NCI-H1105 (cell line): ENCODE data around the gene TTLL6.
A peak's percentile ranks its signal among the peaks of the same experiment; 100 is the strongest.
"Not testable (repeated sequence)": the region's sequence is repeated elsewhere in the genome, so short reads cannot be mapped to it uniquely, and the experiment has no call there.

Experiments used
- DNase-seq: peaks from one replicate; lab custom pipeline; 2025; lab: John Stamatoyannopoulos, UW

Gene TTLL6

GRCh38 chr17:48815311-48815710, 1.7 kb downstream of the TTLL6 start:
- DNase-seq, result no peak

GRCh38 chr17:48814504-48814903, 2.5 kb downstream of the TTLL6 start:
- DNase-seq, result peak; percentile 57

DNA sequence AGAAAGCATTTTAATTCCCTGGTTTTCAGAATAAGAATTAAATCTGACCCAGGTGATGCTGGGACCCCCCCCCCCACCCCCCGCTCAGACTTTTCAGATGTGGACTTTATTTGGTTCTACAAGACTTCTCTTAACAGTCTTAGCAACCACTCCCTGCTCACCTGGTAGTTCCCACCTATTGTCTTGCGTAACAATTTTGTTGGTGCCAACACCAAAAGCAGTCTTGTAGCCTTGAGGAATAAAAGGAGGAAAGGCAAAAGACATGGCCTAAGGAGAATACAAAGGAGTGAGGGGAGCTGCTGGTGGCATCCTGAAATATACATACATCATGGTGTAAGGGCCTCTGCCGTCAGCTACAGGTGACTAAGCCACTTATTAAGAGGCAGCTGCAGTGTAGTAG, 5.0 kb downstream of the TTLL6 start:
- no peak for DNase-seq

GRCh38 chr17:48809182-48809581, 7.8 kb downstream of the TTLL6 start:
- no peak for DNase-seq

DNA sequence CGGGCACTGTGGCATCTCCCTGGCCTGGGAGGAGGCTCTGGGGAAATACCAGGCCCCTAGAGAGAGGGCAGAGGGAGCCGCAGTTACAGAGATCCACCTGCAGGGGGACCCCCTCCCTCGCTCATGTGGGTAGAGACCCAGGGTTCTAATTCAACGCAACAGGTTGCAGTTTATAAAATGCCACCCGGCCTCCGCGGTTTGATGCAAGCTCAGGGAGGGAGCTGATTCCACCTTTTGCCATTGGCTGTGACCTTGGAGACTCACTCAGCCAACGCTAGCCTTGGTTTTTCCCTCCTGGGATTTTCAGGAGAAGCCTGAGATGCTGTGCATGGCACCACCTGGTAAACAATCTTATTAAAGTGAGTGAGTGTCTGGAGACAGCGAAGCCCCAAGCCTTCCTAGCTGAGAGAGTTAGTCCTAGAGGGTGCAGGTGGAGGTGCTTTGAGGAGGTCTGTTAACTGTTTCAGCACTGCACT, 12.1 kb downstream of the TTLL6 start:
- DNase-seq, result peak; percentile 40

DNA sequence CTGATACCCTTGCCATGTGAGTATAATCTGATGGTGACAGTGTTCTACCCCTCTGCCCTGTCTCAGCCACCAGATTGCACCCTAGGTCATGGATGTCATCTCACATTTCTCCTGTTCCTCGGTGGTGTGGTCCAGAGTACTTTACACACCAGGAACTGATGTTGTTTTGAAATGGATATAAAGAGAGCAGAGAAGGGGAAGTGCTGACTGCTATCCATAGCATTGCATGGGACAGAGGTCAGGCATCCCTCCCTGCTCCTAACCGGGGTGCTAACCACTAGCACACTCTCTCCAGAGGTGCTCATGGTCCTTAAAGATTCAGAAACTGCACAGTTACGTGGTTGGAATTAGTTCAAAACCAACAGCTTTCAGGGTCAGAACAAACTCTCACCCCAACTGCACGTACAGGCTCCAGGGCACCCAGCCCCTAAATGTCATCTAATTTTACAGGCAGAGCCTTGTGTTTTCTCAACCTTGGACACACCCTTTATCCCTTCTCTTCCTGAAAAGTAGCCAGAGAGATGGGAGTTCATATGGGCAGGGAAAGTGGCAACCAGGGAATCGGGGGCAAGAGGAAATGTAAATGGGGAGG, 16.3 kb downstream of the TTLL6 start:
- no peak for DNase-seq

DNA sequence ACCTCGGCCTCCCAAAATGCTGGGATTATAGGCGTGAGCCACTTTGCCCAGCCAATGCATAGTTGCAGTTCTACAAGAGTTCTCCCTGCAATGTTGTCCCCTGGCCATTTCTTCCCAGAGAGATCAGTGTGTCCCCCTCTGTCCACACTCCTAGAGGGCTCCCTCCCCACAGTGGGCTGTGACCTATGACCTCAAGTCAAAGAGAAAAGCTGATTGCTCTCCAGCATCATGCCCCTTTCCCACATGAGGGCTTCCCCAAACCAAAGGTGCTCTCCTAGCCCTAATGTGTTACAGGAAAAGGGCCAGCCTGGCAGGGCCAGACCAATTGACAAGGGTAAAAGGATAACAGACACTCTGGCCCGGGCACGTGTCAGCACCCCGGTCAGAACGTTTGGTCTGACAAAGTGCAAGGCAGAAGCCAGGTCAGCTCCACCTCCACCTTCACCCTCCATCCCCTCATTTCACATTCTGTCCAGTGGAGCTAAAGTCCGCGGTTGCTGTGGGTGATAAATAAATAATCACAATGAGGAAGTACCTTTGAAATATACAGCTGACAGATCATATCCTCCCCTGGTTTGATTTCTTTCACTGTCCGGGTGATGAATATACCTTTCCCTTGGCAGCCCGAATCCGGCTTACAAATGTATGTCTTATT, 17.8 kb downstream of the TTLL6 start:
- no peak for DNase-seq

- not testable (repeated sequence) for DNase-seq
Measured at GRCh38 chr17:48796163-48796522, 20.9 kb downstream of the TTLL6 start.

DNA sequence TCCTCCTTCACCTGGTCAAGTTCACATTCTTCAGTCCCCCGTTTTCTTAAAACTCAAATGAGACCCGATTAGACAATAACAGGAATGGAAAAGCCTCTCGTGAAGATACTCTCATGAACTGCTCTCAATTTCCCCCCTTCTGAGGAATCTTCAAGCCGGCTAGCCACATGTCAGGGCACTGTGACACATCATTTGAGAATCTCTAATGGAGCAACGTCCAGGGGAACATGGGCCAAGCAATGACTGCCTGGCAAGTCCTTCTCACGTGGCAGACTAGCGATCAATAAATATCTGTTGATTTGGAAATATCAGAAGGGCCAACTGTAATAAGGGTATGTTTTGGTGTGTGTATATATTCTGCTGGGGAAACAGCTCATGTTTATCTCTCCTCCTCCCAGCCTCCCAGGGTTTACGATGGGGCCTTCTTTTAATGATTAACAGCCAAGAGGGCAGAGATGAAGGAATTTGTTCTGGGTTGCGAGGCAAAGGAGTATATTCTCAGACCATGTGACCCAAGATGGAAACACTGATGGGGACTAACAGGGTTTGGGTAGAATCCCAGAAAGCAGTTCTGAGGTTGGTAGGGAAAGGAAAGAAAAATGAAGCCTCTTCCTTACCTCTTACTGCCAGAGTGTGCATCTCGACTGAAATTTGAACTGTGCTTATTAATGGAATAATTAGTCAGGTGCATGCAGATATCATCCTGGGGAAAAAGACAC, 21.4 kb downstream of the TTLL6 start:
- no peak for DNase-seq

- DNase-seq, result no peak
Measured at GRCh38 chr17:48792033-48792798, 24.8 kb downstream of the TTLL6 start.

GRCh38 chr17:48791128-48792032, 25.6 kb downstream of the TTLL6 start:
- no peak for DNase-seq

GRCh38 chr17:48790607-48791127, 26.4 kb downstream of the TTLL6 start:
- no peak for DNase-seq

- no peak for DNase-seq
Measured at GRCh38 chr17:48787828-48788227, 29.2 kb downstream of the TTLL6 start.

DNA sequence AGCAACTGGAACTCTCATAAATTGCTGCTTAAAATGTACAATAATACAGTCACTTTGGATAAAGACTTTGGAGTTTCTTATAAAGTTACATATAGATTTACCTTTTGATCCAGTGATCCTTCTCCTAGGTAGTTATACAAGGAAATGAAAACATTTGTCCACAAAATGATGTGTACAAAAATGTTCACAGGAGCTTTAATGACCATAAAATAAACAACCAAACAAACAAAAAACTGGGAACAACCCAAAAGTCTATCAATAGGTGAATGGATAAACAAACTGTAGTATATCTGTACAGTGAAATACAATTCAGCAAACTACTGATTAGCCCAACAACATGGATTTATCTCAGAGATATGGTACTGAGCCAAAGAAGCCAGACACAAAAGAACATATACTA, 37.6 kb downstream of the TTLL6 start:
- DNase-seq, result no peak

DNA sequence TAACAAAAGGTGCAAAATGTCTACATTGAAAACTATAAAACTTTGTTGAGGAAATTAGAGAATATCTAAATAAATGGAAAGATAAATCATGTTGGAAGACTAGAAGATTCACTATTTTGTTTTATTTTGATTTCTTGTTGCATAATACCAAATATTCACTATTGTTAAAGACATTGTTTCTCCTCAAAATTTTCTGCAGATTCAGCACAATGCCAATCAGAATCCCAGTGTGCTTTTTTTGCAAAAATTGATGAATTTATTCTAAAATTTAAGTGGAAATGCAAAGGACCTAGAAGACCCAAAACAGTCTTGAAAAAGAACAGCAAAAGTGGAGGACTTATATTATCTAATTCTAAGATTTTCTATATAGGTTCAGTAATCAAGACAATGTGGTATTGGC, 40.4 kb downstream of the TTLL6 start:
- DNase-seq, result no peak

DNA sequence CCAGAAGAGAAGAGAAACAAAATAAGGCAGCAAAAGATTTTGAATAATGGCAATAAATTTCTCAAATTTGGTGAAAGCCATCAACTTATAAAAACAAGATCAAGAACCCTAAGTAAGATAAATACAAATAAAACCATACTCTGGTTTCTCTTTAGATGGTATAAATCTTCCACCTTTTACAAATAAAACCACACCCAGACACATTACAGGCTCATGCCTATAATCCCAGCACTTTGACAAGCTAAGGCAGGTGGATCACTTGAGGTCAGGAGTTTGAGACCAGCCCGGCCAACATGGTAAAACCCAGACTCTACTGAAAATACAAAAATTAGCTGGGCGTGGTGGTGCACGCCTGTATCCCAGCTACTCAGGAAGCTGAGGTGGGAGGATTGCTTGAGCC, 43.8 kb downstream of the TTLL6 start:
- DNase-seq, result no peak

DNA sequence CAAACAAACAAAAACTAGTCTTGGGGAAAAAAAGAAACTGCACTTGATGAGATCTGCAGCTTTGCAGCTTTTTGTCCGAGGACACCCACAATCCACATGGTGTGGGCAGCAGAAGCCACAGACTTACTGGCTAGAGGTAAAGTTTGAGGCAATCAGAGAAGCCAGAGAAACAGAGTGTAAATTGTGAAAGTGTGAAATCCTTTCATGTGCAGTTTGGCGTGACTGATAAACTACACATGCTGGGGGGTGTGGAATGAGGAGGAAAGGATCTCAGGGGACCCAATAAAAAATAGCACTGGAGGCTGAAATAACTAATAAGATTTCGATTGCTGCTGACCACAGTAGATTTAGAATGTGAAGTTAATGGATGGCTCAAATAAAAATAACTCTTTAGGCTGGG, 46.1 kb downstream of the TTLL6 start:
- DNase-seq, result no peak

GRCh38 chr17:48769009-48769675, 47.9 kb downstream of the TTLL6 start:
- no peak for DNase-seq

- DNase-seq, result no peak
Measured at GRCh38 chr17:48767263-48767774, 49.7 kb downstream of the TTLL6 start.

DNA sequence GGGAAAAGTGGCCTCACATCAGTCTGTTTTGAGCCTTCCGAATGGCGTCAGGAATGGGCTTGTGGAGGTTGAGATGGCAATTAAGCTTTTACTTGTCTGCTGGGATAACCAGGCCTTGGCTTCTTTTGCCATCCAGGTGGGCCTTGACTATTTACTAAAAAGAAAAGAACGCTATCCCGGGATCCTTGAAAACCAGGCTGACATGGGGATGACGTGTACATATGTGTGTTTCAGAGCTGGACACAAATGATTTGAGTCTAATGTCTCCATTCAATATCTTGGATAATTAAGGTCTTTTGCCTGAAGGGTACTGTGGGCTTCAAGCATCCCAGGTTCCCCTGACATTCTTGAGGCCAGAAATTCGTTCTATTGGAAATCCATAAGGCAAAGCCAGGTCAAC, 55.9 kb downstream of the TTLL6 start:
- DNase-seq, result no peak

- DNase-seq, result no peak
Measured at GRCh38 chr17:48760411-48760810, 56.6 kb downstream of the TTLL6 start.
